Measurements from ENCODE around the gene DIAPH3. TPM values are rescaled to one million over a fixed set of nuclear protein-coding genes. Genes with fewer than 3 reads are reported as not detected.

The DIAPH3 gene
- total and polyA plus RNA-seq, 9 donors = 4.3 to 12.4 (median 7.9) TPM

DNA sequence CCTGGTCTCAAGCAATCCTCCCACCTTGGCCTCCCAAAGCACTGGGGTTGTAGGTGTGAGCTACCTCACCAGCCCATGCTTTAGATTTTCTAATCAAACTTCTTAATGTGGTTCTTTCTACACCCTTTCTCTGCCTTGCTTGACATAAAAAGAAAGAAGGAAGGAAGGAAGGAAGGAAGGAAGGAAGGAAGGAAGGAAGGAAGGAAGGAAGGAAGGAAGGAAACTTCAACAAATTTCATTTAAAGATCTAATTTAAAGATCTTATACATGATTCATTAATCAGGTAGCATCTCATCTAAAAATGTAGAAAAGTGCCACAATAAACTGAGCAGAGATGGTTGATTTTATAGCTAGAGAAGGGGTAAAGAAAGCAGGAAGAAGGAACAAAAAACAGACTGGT lies 215.0 kb downstream of the DIAPH3 start:
- Histone ChIP-seq H3K9me3 (replicated peaks; ENCODE audit: control insufficient read depth, low read depth, low read length) (no peaks in the 10 kb centered on the region), H3K4me3 (ENCODE audit: low read length) (no peak overlapping the region), H3K27me3 (ENCODE audit: control insufficient read depth, insufficient read depth, low read length) (no peaks in the 10 kb centered on the region), H3K36me3 (ENCODE audit: control insufficient read depth, insufficient read depth, low read length) (no peaks in the 10 kb centered on the region), H3K27ac (ENCODE audit: low read length) (no peak overlapping the region), H3K4me1 (ENCODE audit: control insufficient read depth, insufficient read depth, low read length) (no peaks in the 10 kb centered on the region)
- no peak for DNase-seq

DNA sequence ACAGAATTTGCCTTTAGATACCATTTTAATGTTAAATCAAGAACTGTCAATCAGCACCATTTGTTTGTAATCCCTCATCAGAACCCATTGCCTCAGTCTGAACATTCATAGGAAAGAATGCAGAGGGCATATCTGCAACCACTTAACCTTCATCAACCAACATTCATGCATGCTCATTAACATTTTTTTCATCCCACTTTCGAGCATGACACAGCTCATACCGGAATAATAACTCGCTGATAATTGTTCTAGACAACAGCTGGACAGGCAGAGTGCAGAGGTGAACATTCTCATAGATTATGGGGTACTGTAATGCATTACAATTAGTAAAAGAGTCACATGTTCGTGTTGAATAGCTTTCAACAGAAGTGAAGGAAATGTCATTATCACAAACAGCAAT lies 216.8 kb downstream of the DIAPH3 start:
- WGBS (ENCODE audit: insufficient coverage) = no CpG with 5 or more reads among the region's 4 CpGs
- DNase-seq = no peak
- H3K36me3 ChIP-seq (ENCODE audit: control insufficient read depth, insufficient read depth, low read length) = no peaks in the 10 kb centered on the region

DNA sequence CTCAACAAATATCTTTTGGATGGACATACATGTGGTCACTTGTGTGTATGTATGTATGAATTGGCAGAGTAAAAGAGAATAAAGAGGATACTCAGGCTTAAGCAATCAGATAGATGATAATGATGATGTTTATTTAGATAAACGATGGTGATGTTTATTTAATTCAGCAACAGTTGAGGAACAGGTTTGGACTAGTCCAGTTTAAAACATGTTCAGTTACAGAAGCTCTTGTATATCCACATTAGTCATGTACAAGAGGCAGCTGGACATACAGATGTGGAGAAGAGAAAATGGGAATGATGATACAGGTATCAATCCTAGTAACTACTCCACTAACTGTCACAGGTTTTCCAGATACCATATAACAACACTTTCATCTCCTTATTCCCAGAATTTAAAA lies 232.1 kb downstream of the DIAPH3 start:
- Histone ChIP-seq H3K27me3 (ENCODE audit: control insufficient read depth, insufficient read depth, low read length) (no peaks in the 10 kb centered on the region), H3K27ac (ENCODE audit: low read length) (no peak overlapping the region), H3K4me1 (ENCODE audit: control insufficient read depth, insufficient read depth, low read length) (no peaks in the 10 kb centered on the region), H3K36me3 (ENCODE audit: control insufficient read depth, insufficient read depth, low read length) (no peaks in the 10 kb centered on the region), H3K9me3 (replicated peaks; ENCODE audit: control insufficient read depth, low read depth, low read length) (peaks cover 5% of the 10 kb centered on the region), H3K4me3 (ENCODE audit: low read length) (no peak overlapping the region)
- DNase-seq = no peak
- 100% methylated on average over 1 of the region's 1 CpG for WGBS (ENCODE audit: insufficient coverage)

More for the DNA sequence above, 216.8 kb downstream of the DIAPH3 start:
- H3K4me3 ChIP-seq (ENCODE audit: low read length) = no peak overlapping the region
- H3K27ac ChIP-seq (ENCODE audit: low read length) = no peak overlapping the region
- no peaks in the 10 kb centered on the region for H3K4me1 ChIP-seq (ENCODE audit: control insufficient read depth, insufficient read depth, low read length)
- no peaks in the 10 kb centered on the region for H3K27me3 ChIP-seq (ENCODE audit: control insufficient read depth, insufficient read depth, low read length)
- no peaks in the 10 kb centered on the region for H3K9me3 ChIP-seq (replicated peaks; ENCODE audit: control insufficient read depth, low read depth, low read length)

DNA sequence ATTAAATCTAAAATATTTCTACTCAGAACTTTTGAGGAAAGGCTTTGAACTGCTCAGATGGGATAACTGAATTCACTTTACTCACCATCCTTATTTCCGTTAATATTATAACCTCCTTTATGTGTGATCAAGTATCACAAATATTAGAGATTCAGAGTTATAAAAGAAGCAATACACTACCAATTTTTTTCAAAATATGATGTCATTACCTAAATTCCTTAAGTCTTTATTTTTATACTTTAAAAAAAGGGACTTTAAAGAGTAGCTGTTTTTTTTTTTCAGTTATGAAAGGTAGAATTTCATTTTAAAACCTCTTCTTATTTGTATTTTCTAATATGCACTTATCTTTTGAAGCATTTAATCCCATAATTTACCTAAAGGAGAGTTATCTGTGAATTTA lies 239.5 kb downstream of the DIAPH3 start:
- no CpG with 5 or more reads among the region's 1 CpG for WGBS (ENCODE audit: insufficient coverage)
- Histone ChIP-seq H3K9me3 (replicated peaks; ENCODE audit: control insufficient read depth, low read depth, low read length) (peaks cover 5% of the 10 kb centered on the region), H3K36me3 (ENCODE audit: control insufficient read depth, insufficient read depth, low read length) (no peaks in the 10 kb centered on the region), H3K27ac (ENCODE audit: low read length) (no peak overlapping the region), H3K4me1 (ENCODE audit: control insufficient read depth, insufficient read depth, low read length) (no peaks in the 10 kb centered on the region), H3K4me3 (ENCODE audit: low read length) (no peak overlapping the region), H3K27me3 (ENCODE audit: control insufficient read depth, insufficient read depth, low read length) (no peaks in the 10 kb centered on the region)
- DNase-seq = no peak

DNA sequence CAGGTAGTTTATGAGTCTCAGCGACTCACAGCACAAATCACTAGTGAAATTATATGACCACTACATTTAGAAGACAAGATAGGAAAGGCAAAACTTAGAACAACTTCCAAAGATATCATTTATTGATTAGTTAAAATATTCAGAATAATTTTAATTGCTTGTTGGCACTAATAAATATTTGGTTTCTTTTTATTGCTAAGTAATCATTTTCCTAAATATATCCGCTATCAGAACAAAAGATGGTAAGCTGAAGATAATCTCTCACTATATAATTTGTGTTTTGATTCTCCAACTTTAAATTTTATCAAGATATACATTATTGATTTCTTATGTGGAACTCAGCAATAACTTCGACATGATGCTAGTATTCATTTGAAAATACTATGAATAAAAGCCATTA lies 248.5 kb downstream of the DIAPH3 start:
- Histone ChIP-seq H3K36me3 (ENCODE audit: control insufficient read depth, insufficient read depth, low read length) (no peaks in the 10 kb centered on the region), H3K27me3 (ENCODE audit: control insufficient read depth, insufficient read depth, low read length) (no peaks in the 10 kb centered on the region), H3K27ac (ENCODE audit: low read length) (no peak overlapping the region), H3K9me3 (replicated peaks; ENCODE audit: control insufficient read depth, low read depth, low read length) (no peaks in the 10 kb centered on the region), H3K4me3 (ENCODE audit: low read length) (no peak overlapping the region), H3K4me1 (ENCODE audit: control insufficient read depth, insufficient read depth, low read length) (no peaks in the 10 kb centered on the region)
- no CpG with 5 or more reads among the region's 3 CpGs for WGBS (ENCODE audit: insufficient coverage)
- DNase-seq = no peak

DNA sequence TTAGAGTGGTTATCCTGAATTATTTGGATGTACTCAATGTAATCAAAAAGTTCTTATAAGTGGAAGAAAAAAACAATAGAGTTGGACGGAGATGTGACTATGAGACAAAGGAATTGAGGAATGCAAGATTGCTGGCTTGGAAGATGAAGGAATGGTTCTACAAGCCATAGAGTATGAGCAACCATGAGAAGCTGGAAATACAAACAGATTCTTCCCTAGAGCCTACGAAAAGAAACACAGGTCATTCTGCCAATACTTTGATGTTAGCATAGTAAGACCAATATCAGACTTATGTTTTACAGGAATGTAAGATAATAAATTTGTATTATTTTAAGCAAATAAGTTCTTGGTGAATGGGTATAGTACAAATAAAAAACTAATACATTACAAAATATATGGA lies 249.2 kb downstream of the DIAPH3 start:
- 50% methylated on average over 1 of the region's 2 CpGs for WGBS (ENCODE audit: insufficient coverage)
- peak; percentile 3 for DNase-seq
- no peak overlapping the region for H3K27ac ChIP-seq (ENCODE audit: low read length)

DNA sequence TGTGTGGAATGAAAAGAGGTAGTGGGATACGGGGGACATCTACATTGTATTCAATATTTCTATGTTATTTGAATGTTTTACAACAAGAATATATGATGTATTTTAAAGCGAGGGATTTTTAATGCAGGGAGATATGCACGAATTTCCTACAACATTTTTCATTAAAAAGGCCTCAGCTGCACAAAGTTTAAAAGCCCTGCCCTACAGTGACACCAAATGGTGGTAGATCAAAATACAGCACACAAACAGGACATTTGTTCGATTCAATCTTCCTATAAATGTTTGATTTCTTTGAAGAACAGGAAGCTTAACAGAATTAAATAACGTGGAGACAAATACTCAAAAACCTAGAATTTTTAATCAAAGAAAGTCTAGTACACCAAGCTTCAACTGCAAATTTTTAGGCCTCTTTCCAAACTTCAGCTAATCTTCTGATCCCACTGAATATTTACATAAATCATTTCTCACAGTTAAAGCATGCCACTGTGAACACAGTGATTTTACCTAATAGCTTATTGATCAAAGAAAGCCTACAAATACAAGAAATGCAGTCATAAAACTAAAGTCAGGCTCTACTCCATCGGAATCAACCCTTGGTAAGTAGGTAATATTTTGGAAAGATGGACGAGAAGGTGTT lies 257.2 kb downstream of the DIAPH3 start:
- DNase-seq = peak; percentile 64
- no CpG with 5 or more reads among the region's 7 CpGs for WGBS (ENCODE audit: insufficient coverage)
- no peak overlapping the region for H3K27ac ChIP-seq (ENCODE audit: low read length)

More for the DNA sequence above, 249.2 kb downstream of the DIAPH3 start:
- Histone ChIP-seq H3K9me3 (replicated peaks; ENCODE audit: control insufficient read depth, low read depth, low read length) (no peaks in the 10 kb centered on the region), H3K4me3 (ENCODE audit: low read length) (no peak overlapping the region), H3K36me3 (ENCODE audit: control insufficient read depth, insufficient read depth, low read length) (no peaks in the 10 kb centered on the region), H3K27me3 (ENCODE audit: control insufficient read depth, insufficient read depth, low read length) (no peaks in the 10 kb centered on the region), H3K4me1 (ENCODE audit: control insufficient read depth, insufficient read depth, low read length) (no peaks in the 10 kb centered on the region)

DNA sequence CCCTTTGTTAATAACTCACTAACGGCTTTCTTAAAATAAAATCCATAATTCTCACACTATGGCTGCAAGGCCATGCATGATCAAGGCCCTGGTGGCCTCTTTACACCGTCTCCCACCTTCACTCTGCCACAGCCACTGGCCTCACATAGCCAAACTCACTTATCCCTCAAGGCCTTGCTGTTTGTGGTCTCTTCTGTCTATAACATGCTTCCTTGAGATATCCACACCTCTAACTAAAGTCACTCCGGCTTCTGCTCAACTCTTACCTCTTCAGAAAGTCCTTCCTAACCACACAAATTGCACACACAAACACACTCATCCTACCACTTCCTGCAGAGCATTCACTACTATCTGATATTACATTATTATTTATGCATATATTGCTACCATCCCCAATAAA lies 262.5 kb downstream of the DIAPH3 start:
- H3K4me3 ChIP-seq (ENCODE audit: low read length) = no peak overlapping the region
- no peaks in the 10 kb centered on the region for H3K36me3 ChIP-seq (ENCODE audit: control insufficient read depth, insufficient read depth, low read length)
- H3K4me1 ChIP-seq (ENCODE audit: control insufficient read depth, insufficient read depth, low read length) = no peaks in the 10 kb centered on the region
- H3K9me3 ChIP-seq (replicated peaks; ENCODE audit: control insufficient read depth, low read depth, low read length) = no peaks in the 10 kb centered on the region
- no peak overlapping the region for H3K27ac ChIP-seq (ENCODE audit: low read length)
- no peak for DNase-seq
- H3K27me3 ChIP-seq (ENCODE audit: control insufficient read depth, insufficient read depth, low read length) = no peaks in the 10 kb centered on the region
- 90% methylated on average over 3 of the region's 3 CpGs for WGBS (ENCODE audit: insufficient coverage)

More for the DNA sequence above, 257.2 kb downstream of the DIAPH3 start:
- no peaks in the 10 kb centered on the region for H3K9me3 ChIP-seq (replicated peaks; ENCODE audit: control insufficient read depth, low read depth, low read length)
- no peaks in the 10 kb centered on the region for H3K4me1 ChIP-seq (ENCODE audit: control insufficient read depth, insufficient read depth, low read length)
- no peaks in the 10 kb centered on the region for H3K36me3 ChIP-seq (ENCODE audit: control insufficient read depth, insufficient read depth, low read length)
- no peak overlapping the region for H3K4me3 ChIP-seq (ENCODE audit: low read length)
- H3K27me3 ChIP-seq (ENCODE audit: control insufficient read depth, insufficient read depth, low read length) = no peaks in the 10 kb centered on the region

DNA sequence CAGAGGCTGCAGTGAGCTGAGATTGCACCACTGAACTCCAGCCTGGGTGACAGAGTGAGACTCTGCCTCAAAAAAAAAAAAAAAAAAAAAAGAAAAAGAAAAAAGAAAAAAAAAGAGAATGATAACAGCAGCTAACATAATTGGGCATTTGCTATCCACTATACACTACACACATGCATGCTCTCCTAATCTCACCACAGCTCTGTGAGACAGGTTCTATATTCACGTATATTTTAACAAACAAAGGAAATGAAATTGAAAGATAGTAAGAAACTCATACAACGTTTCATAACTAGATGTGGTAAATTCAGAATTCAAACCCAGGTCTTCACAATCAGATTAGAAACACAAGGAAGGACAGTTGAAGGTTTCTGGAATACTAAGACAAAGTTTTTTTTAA lies 265.7 kb downstream of the DIAPH3 start:
- H3K9me3 ChIP-seq (replicated peaks; ENCODE audit: control insufficient read depth, low read depth, low read length) = no peaks in the 10 kb centered on the region
- H3K27ac ChIP-seq (ENCODE audit: low read length) = no peak overlapping the region
- H3K36me3 ChIP-seq (ENCODE audit: control insufficient read depth, insufficient read depth, low read length) = no peaks in the 10 kb centered on the region
- no peaks in the 10 kb centered on the region for H3K27me3 ChIP-seq (ENCODE audit: control insufficient read depth, insufficient read depth, low read length)
- H3K4me3 ChIP-seq (ENCODE audit: low read length) = no peak overlapping the region
- WGBS (ENCODE audit: insufficient coverage) = no CpG with 5 or more reads among the region's 2 CpGs
- no peaks in the 10 kb centered on the region for H3K4me1 ChIP-seq (ENCODE audit: control insufficient read depth, insufficient read depth, low read length)
- DNase-seq = no peak

DNA sequence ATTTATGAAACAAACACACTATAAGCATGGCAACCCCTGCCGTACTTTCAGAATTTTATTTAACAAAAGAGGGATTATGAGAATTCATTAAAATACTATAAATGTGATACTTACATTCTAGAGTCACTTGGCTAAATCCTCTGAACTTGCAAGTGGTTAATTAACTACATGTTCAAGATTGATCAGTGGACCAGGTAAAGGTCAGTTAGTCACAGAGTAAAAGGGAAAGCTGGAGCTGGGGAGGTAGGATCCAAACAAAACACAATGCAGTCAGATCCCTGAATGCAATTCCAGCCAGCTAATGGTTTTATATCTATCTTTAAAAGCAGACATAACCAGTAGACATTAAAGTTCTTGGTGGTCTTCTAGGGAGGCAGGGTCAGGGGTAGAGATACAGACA lies 270.5 kb downstream of the DIAPH3 start:
- WGBS (ENCODE audit: insufficient coverage) = no CpG with 5 or more reads among the region's 1 CpG
- Histone ChIP-seq H3K4me3 (ENCODE audit: low read length) (no peak overlapping the region), H3K27me3 (ENCODE audit: control insufficient read depth, insufficient read depth, low read length) (no peaks in the 10 kb centered on the region), H3K4me1 (ENCODE audit: control insufficient read depth, insufficient read depth, low read length) (peaks cover 2% of the 10 kb centered on the region), H3K27ac (ENCODE audit: low read length) (no peak overlapping the region), H3K9me3 (replicated peaks; ENCODE audit: control insufficient read depth, low read depth, low read length) (no peaks in the 10 kb centered on the region), H3K36me3 (ENCODE audit: control insufficient read depth, insufficient read depth, low read length) (no peaks in the 10 kb centered on the region)
- no peak for DNase-seq

DNA sequence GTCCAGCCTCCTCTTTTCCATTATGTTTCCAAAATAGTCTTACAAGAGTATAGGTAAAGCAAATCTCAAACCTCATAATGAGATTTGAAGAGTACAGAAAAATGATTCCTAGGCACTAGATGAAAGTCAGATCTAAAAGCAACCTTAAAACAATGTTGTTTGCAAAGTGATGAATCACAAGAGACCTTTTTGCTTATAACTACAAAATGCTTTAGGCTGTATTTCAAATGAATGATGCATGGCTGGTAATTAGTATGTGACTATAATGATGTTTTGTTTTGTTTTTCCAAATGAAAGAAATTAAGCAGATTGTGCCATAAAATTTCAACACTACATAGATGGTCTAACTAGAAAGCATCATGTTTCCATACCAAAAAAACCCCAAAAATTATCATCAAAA lies 272.7 kb downstream of the DIAPH3 start:
- H3K27me3 ChIP-seq (ENCODE audit: control insufficient read depth, insufficient read depth, low read length) = no peaks in the 10 kb centered on the region
- H3K4me1 ChIP-seq (ENCODE audit: control insufficient read depth, insufficient read depth, low read length) = peaks cover 2% of the 10 kb centered on the region
- no peak overlapping the region for H3K4me3 ChIP-seq (ENCODE audit: low read length)
- no peak overlapping the region for H3K27ac ChIP-seq (ENCODE audit: low read length)
- H3K9me3 ChIP-seq (replicated peaks; ENCODE audit: control insufficient read depth, low read depth, low read length) = no peaks in the 10 kb centered on the region
- DNase-seq = no peak
- H3K36me3 ChIP-seq (ENCODE audit: control insufficient read depth, insufficient read depth, low read length) = no peaks in the 10 kb centered on the region
